Stimulated activated effector memory CD8-positive, alpha-beta T cell treated with anti-CD3 and anti-CD28 coated beads, Interleukin-12 subunit alpha, Interleukin-12 subunit beta, amount 100 ng/mL, for 72 hours (primary cell): ENCODE data around the gene MYO5B.
"Not testable (repeated sequence)": the region's sequence is repeated elsewhere in the genome, so short reads cannot be mapped to it uniquely, and the experiment has no call there.

ENCODE experiments used
- ATAC-seq: fragments of 150-1000 bp; cut with Tn5 transposase; 2 replicates; pipeline ENCODE4 v1.10.0; 2021
- DNase-seq, 2 donors: peaks; one replicate each; pipeline ENCODE4 v3.0.0; 2021 to 2022; ENCODE audit warnings: low spot score in 2 of 2
- H3K27ac Mint-ChIP-seq: one replicate; pipeline ENCODE4 v1.8.0; 2022; ENCODE audit warnings: mild to moderate bottlenecking, mixed read lengths
- H3K36me3 Mint-ChIP-seq: one replicate; pipeline ENCODE4 v1.8.0; 2022; ENCODE audit warnings: mild to moderate bottlenecking, mixed read lengths
- H3K4me1 Mint-ChIP-seq: one replicate; pipeline ENCODE4 v1.8.0; 2022; ENCODE audit warnings: mixed read lengths
- H3K4me3 Mint-ChIP-seq: one replicate; pipeline ENCODE4 v1.8.0; 2022; ENCODE audit warnings: mild to moderate bottlenecking, mixed read lengths
- H3K9me3 Mint-ChIP-seq: one replicate; pipeline ENCODE4 v1.8.0; 2022; ENCODE audit warnings: mixed read lengths

The MYO5B gene

GRCh38 chr18:50194631-50195532, at the start of gene MYO5B:
TSS of gene MYO5B (minus strand) at chr18:50195147. CDS start at chr18:50194793, 354 bp downstream.
- no peaks in the 10 kb centered on the region for H3K36me3 Mint-ChIP-seq

GRCh38 chr18:50241768-50242167, 46.8 kb upstream of the MYO5B start:
- peaks cover 11% of the 10 kb centered on the region for H3K9me3 Mint-ChIP-seq
- not testable (repeated sequence) for H3K4me1 Mint-ChIP-seq, H3K27ac Mint-ChIP-seq

More at GRCh38 chr18:50194631-50195532, at the start of gene MYO5B:
- DNase-seq (peak; percentile 28 to 66), ATAC-seq (peak; percentile 82)
- H3K4me1 Mint-ChIP-seq, result peaks cover 17% of the 10 kb centered on the region
- peak within 1 kb of the TSS; percentile 49 for H3K4me3 Mint-ChIP-seq
- no peaks in the 10 kb centered on the region for H3K9me3 Mint-ChIP-seq
- no peak within 1 kb of the TSS for H3K27ac Mint-ChIP-seq

DNA sequence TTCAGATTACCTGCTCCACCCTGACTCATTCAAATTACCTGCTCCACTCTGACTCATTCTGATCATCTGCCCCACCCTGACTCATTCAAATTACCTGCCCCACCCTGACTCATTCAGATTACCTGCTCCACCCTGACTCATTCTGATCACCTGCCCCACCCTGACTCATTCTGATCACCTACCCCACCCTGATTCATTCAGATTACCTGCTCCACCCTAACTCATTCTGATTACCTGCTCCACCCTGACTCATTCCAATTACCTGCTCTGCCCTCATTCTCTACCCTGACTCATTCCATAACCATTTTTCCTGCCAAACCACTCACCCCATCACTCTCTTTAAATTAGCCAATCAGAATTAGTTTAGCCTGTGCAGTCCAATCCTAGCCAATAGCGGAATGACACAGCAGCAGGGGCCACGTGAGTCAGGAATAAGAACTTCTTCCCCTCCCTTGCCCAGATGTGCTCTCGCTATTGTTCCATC, 45.2 kb upstream of the MYO5B start:
- ATAC-seq (peak; percentile 13), DNase-seq (no peak)
- H3K27ac Mint-ChIP-seq, result no peak overlapping the region
- no peaks in the 10 kb centered on the region for H3K4me1 Mint-ChIP-seq
- H3K9me3 Mint-ChIP-seq, result peaks cover 11% of the 10 kb centered on the region
- H3K36me3 Mint-ChIP-seq, result peaks cover 7% of the 10 kb centered on the region
- H3K4me3 Mint-ChIP-seq, result no peak overlapping the region

More at GRCh38 chr18:50241768-50242167, 46.8 kb upstream of the MYO5B start:
- H3K4me3 Mint-ChIP-seq, ATAC-seq, H3K36me3 Mint-ChIP-seq, DNase-seq: not testable (repeated sequence)

DNA sequence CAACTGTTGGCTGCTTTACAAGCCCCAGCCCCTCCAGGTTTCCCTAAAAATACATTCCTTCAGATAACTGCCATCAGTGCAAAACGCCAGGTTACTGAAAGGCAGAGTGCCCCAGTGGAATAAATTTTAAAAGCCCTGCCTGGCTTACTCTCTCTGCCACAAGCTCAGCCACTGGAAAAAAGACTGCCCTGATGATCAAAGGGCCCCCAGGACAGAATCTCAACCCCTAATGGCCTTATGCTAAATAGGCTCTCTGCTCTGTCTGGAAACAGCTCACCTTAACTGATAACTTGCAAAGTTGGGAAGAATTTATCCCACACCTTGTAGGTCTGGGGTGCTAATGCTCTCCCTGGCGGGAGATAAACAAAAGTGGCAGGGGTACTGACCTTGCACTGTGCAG, 37.5 kb upstream of the MYO5B start:
- ATAC-seq (no peak), DNase-seq (no peak)
- H3K27ac Mint-ChIP-seq, result peak overlapping the region; percentile 38
- peaks cover 9% of the 10 kb centered on the region for H3K4me1 Mint-ChIP-seq
- no peak overlapping the region for H3K4me3 Mint-ChIP-seq
- no peaks in the 10 kb centered on the region for H3K9me3 Mint-ChIP-seq
- no peaks in the 10 kb centered on the region for H3K36me3 Mint-ChIP-seq

- no peaks in the 10 kb centered on the region for H3K36me3 Mint-ChIP-seq
- ATAC-seq, result peak; percentile 89
- DNase-seq, result no peak
- H3K4me1 Mint-ChIP-seq, result peaks cover 9% of the 10 kb centered on the region
- no peak overlapping the region for H3K27ac Mint-ChIP-seq
- no peak overlapping the region for H3K4me3 Mint-ChIP-seq
- H3K9me3 Mint-ChIP-seq, result no peaks in the 10 kb centered on the region
These were observed 36.7 kb upstream of the MYO5B start for GRCh38 chr18:50231621-50232020.

- not testable (repeated sequence) for H3K4me3 Mint-ChIP-seq, DNase-seq, H3K9me3 Mint-ChIP-seq, H3K4me1 Mint-ChIP-seq, ATAC-seq, H3K36me3 Mint-ChIP-seq, H3K27ac Mint-ChIP-seq
These were observed 25.3 kb upstream of the MYO5B start for GRCh38 chr18:50220249-50220648.

DNA sequence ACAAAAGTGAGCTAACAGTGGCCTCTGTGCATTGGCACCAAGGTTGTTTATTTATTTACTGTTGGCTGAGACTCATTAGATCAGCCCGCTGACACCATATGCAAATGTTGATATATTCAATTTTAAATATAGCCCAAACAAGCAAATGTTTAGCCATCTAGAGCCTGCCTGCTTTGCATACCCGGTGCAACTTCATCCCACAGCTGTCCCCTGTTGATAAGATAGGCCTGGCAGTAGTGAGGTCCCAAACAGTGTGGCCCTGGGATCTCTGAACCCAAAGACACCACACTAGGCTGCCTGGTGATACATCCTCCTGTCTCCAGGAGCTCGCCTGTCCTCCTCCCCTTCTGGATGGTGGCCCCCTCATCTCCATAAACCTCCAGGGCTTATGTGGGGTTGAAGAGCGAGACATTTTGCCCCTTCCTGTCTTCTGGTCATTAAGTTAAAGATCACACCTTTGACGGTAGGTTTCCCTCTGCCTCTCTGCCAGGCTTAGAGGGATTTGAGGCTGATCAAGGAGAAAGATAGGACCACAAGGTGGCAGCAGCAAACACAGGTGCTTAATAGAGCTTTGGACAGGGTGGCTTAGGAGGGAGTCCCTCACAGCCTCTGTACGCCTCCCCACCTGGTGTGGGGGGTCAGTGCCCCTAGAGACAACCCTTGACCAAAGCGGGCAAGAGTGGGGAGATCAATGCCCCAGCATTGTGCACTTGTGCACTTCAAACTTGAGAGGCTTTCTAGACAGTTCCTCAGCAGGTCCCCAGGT, 23.7 kb upstream of the MYO5B start:
- peak; percentile 57 for ATAC-seq
- no peaks in the 10 kb centered on the region for H3K4me1 Mint-ChIP-seq
- no peak for DNase-seq

GRCh38 chr18:50209311-50209710, 14.4 kb upstream of the MYO5B start:
- DNase-seq (no peak), ATAC-seq (no peak)
- H3K9me3 Mint-ChIP-seq, result no peaks in the 10 kb centered on the region
- H3K36me3 Mint-ChIP-seq, result no peaks in the 10 kb centered on the region
- peaks cover 4% of the 10 kb centered on the region for H3K4me1 Mint-ChIP-seq
- H3K4me3 Mint-ChIP-seq, result no peak overlapping the region
- no peak overlapping the region for H3K27ac Mint-ChIP-seq

More for the DNA sequence above, 23.7 kb upstream of the MYO5B start:
- H3K27ac Mint-ChIP-seq, result no peak overlapping the region
- H3K9me3 Mint-ChIP-seq, result peaks cover 6% of the 10 kb centered on the region
- no peak overlapping the region for H3K4me3 Mint-ChIP-seq
- H3K36me3 Mint-ChIP-seq, result no peaks in the 10 kb centered on the region

GRCh38 chr18:50207722-50208121, 12.8 kb upstream of the MYO5B start:
- H3K4me1 Mint-ChIP-seq, result peaks cover 11% of the 10 kb centered on the region
- ATAC-seq, result no peak

GRCh38 chr18:50203801-50204604, 9.1 kb upstream of the MYO5B start:
- no peaks in the 10 kb centered on the region for H3K36me3 Mint-ChIP-seq
- peaks cover 11% of the 10 kb centered on the region for H3K4me1 Mint-ChIP-seq
- ATAC-seq, result peak; percentile 16
- no peak overlapping the region for H3K4me3 Mint-ChIP-seq
- no peak for DNase-seq
- H3K9me3 Mint-ChIP-seq, result peaks cover 2% of the 10 kb centered on the region
- H3K27ac Mint-ChIP-seq, result no peak overlapping the region

More at GRCh38 chr18:50207722-50208121, 12.8 kb upstream of the MYO5B start:
- DNase-seq, result no peak
- Mint-ChIP-seq H3K9me3 (no peaks in the 10 kb centered on the region), H3K27ac (no peak overlapping the region), H3K36me3 (no peaks in the 10 kb centered on the region), H3K4me3 (no peak overlapping the region)

DNA sequence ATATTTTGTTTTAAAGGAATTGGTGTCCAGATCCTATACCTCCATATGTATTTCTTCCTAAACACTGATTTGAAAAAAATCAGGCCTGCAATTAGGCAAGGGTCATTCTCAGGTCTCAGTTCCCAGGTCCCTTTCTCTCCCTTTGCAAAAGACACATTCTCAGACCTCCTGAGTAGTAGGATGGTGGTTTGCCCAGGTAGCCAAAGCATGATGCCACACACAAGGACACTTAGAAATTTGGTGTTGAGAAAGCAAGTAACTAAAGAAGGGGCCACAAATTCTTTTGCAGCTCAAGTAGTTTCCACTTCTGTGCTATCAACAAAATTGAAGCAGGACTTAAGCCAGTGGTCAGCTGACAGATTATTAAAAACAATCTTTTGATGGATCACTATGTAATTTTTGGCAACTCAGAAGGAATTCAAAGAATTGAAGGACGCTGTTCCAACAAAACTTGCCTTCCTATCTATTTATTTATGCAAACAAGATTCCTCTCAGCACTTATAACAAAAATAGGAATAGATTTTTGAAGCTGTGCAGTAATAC, 6.6 kb upstream of the MYO5B start:
- Mint-ChIP-seq H3K27ac (no peak overlapping the region), H3K9me3 (peaks cover 2% of the 10 kb centered on the region), H3K4me3 (no peak overlapping the region), H3K36me3 (no peaks in the 10 kb centered on the region), H3K4me1 (peaks cover 11% of the 10 kb centered on the region)
- no peak for ATAC-seq
- DNase-seq, result no peak

DNA sequence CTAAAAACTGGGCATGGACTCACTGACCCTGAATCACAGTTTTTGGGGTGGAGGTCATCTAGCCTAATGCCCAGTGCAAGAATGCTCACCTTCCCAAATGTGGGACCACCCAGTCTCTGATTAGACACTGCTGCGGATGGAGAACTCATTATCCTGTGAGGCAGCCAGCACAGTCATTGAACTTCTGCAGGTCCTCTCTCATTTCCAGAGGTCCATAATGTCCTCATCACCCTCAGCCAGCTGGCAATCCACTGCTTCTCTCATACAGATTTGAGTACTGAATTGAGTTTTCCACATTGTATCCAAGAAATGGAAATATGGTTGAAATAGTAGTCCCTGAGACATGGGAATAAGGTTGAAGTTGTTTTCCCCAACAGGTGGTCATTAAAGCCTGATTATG, 5.0 kb upstream of the MYO5B start:
- no peak overlapping the region for H3K4me3 Mint-ChIP-seq
- peaks cover 11% of the 10 kb centered on the region for H3K4me1 Mint-ChIP-seq
- H3K9me3 Mint-ChIP-seq, result peaks cover 2% of the 10 kb centered on the region
- DNase-seq (no peak), ATAC-seq (no peak)
- no peak overlapping the region for H3K27ac Mint-ChIP-seq
- no peaks in the 10 kb centered on the region for H3K36me3 Mint-ChIP-seq

DNA sequence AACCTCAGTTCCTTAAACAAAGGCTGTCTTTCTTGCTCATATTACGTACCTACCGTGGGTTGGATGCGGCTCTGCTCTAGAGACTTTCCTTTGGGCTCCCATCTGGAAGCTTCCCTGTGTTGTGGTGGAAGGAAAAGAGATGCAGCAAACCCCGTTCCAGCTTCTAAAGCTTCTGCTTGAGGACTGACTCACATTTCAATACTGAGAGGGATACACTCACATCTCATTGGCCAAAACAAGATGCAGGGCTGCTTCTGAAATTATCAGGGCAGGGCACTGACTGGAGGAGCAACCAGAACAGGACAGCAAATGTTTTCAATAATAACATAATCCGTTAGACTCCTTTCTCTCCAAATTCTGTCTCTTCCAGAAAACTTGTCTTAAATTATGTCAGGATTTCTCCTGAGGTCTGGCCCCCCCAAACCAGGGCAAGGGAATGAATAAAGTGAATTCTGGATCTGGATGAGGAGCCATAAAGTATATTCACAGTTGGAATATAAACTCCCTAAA, 4.5 kb upstream of the MYO5B start:
- H3K27ac Mint-ChIP-seq, result no peak overlapping the region
- H3K9me3 Mint-ChIP-seq, result peaks cover 2% of the 10 kb centered on the region
- no peak for ATAC-seq
- no peak for DNase-seq
- H3K4me1 Mint-ChIP-seq, result peaks cover 8% of the 10 kb centered on the region
- H3K36me3 Mint-ChIP-seq, result no peaks in the 10 kb centered on the region
- H3K4me3 Mint-ChIP-seq, result no peak overlapping the region

DNA sequence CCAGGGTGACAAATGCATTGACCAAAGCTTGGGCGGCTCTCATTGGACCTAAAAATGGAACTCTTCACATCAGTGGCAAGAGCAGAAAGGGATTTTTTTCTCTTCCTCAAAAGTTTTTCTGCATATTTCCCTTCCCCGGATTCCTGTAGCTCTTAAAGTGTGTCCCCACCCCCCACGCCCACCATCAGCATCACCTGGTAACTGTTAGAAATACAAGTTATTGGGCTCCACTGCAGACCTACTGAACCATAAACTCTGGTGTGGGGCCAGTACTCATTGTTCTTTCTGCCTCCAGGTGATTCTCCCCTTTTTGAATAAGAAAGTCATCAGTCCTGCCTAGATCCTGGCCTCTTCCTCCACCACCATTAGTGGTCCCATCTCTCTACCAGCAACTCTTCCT, 1.3 kb upstream of the MYO5B start:
- ATAC-seq (no peak), DNase-seq (no peak)
- no peak overlapping the region for H3K27ac Mint-ChIP-seq
- no peaks in the 10 kb centered on the region for H3K36me3 Mint-ChIP-seq
- no peak overlapping the region for H3K4me3 Mint-ChIP-seq
- peaks cover 2% of the 10 kb centered on the region for H3K9me3 Mint-ChIP-seq
- peaks cover 11% of the 10 kb centered on the region for H3K4me1 Mint-ChIP-seq
